MM.1S (cell line): ENCODE data around the gene SGMS1.

Experiments
- CTCF ChIP-seq: fragments of 300-600 bp; sonication (generic); IDR thresholded peaks from 2 replicates; pipeline ENCODE4 v1.5.1; 2016; ENCODE audit warnings: antibody characterized with exemption, low read length, mixed read lengths
- EZH2 ChIP-seq: fragments of 300-600 bp; sonication (generic); optimal IDR thresholded peaks from 2 replicates; pipeline ENCODE3; 2017; ENCODE audit warnings: low read depth, mild to moderate bottlenecking, antibody characterized with exemption, low read length, mixed read lengths
- EZH2phosphoT487 ChIP-seq: fragments of 300-600 bp; sonication (generic); IDR thresholded peaks from 2 replicates; pipeline ENCODE4 v1.6.1; 2018; ENCODE audit warnings: antibody characterized with exemption, low read length

GRCh38 chr10:50501478-50501877 lies 122.3 kb downstream of the SGMS1 start:
- TF ChIP-seq CTCF, result no peak
- TF ChIP-seq EZH2, result no peak
- TF ChIP-seq EZH2phosphoT487, result no peak
